Measurements from ENCODE around the gene INF2. TPM values are rescaled to one million over a fixed set of nuclear protein-coding genes. Genes with fewer than 3 reads are reported as not detected.
A peak's percentile ranks its signal among the peaks of the same experiment; 100 is the strongest.

Gene INF2
- total and polyA plus RNA-seq, 9 of the 15 experiments (the other 6 are each of a cell fraction or from before 2014, with no cell fraction given), result 0.56 to 31.3 (median 7.8) TPM

DNA sequence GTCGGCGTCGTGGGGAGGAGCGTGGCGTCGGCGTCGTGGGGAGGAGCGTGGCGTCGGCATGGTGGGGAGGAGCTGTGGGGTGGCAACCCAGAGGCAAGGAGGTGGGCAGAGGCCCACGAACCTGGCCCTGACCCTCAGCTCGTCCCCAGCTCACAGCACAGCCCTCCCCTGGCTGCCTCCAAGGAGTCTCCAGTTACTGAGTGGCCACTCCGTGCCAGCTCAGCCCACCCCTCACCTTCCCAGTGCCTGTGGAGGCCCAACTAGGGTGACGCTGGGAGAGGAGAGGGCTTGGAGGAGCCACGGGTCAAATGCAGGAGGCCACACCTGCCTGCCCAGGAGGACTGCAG, 40.4 kb downstream of the INF2 start (continued):
- TF ChIP-seq BRCA1 (IDR thresholded peaks at IDR 0.05) (no peak), BRCA1 (CRISPR knock-in tag; IDR thresholded peaks at IDR 0.05) (no peak), PCBP1 (IDR thresholded peaks at IDR 0.05; ENCODE audit: low read depth, low read length, poor library complexity, severe bottlenecking) (no peak), TAF7 (tag; IDR thresholded peaks at IDR 0.05) (no peak), SAFB (IDR thresholded peaks at IDR 0.05; ENCODE audit: borderline replicate concordance, low read depth, low read length) (no peak), HCFC1 (IDR thresholded peaks at IDR 0.05; ENCODE audit: low read depth, low read length) (no peak), BCL6 (CRISPR knock-in tag; IDR thresholded peaks at IDR 0.05) (no peak), THRAP3 (IDR thresholded peaks at IDR 0.05; ENCODE audit: borderline replicate concordance) (no peak), POLR2G (IDR thresholded peaks at IDR 0.05; ENCODE audit: low read depth, low read length) (peak; percentile 76), PHF8 (IDR thresholded peaks at IDR 0.05; ENCODE audit: borderline replicate concordance, low read length) (peak; percentile 78; the same call in 1 of the 2 replicates), PTTG1 (tag; IDR thresholded peaks at IDR 0.05; ENCODE audit: low read depth) (no peak), KLF6 (CRISPR knock-in tag; IDR thresholded peaks at IDR 0.05; ENCODE audit: borderline replicate concordance) (no peak), HSF4 (CRISPR knock-in tag; IDR thresholded peaks at IDR 0.05; ENCODE audit: borderline replicate concordance) (no peak), ZFP1 (CRISPR knock-in tag; IDR thresholded peaks at IDR 0.05) (no peak), RBFOX2 (IDR thresholded peaks at IDR 0.05; ENCODE audit: low read depth, low read length) (peak; percentile 63), ERF (CRISPR knock-in tag; IDR thresholded peaks at IDR 0.05) (no peak)
- TF ChIP-seq, protein P1, sequence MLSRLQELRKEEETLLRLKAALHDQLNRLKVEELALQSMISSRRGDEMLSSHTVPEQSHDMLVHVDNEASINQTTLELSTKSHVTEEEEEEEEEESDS (CRISPR knock-in tag; IDR thresholded peaks at IDR 0.05), result no peak
- TF ChIP-seq, protein P2, sequence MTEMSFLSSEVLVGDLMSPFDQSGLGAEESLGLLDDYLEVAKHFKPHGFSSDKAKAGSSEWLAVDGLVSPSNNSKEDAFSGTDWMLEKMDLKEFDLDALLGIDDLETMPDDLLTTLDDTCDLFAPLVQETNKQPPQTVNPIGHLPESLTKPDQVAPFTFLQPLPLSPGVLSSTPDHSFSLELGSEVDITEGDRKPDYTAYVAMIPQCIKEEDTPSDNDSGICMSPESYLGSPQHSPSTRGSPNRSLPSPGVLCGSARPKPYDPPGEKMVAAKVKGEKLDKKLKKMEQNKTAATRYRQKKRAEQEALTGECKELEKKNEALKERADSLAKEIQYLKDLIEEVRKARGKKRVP (CRISPR knock-in tag; IDR thresholded peaks at IDR 0.05), result no peak
- TF ChIP-seq, protein P3, sequence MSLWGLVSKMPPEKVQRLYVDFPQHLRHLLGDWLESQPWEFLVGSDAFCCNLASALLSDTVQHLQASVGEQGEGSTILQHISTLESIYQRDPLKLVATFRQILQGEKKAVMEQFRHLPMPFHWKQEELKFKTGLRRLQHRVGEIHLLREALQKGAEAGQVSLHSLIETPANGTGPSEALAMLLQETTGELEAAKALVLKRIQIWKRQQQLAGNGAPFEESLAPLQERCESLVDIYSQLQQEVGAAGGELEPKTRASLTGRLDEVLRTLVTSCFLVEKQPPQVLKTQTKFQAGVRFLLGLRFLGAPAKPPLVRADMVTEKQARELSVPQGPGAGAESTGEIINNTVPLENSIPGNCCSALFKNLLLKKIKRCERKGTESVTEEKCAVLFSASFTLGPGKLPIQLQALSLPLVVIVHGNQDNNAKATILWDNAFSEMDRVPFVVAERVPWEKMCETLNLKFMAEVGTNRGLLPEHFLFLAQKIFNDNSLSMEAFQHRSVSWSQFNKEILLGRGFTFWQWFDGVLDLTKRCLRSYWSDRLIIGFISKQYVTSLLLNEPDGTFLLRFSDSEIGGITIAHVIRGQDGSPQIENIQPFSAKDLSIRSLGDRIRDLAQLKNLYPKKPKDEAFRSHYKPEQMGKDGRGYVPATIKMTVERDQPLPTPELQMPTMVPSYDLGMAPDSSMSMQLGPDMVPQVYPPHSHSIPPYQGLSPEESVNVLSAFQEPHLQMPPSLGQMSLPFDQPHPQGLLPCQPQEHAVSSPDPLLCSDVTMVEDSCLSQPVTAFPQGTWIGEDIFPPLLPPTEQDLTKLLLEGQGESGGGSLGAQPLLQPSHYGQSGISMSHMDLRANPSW (CRISPR knock-in tag; IDR thresholded peaks at IDR 0.05), result no peak
- TF ChIP-seq, protein P4, sequence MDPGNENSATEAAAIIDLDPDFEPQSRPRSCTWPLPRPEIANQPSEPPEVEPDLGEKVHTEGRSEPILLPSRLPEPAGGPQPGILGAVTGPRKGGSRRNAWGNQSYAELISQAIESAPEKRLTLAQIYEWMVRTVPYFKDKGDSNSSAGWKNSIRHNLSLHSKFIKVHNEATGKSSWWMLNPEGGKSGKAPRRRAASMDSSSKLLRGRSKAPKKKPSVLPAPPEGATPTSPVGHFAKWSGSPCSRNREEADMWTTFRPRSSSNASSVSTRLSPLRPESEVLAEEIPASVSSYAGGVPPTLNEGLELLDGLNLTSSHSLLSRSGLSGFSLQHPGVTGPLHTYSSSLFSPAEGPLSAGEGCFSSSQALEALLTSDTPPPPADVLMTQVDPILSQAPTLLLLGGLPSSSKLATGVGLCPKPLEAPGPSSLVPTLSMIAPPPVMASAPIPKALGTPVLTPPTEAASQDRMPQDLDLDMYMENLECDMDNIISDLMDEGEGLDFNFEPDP (CRISPR knock-in tag; IDR thresholded peaks at IDR 0.05), result no peak
- TF ChIP-seq, protein P5, sequence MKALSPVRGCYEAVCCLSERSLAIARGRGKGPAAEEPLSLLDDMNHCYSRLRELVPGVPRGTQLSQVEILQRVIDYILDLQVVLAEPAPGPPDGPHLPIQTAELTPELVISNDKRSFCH (CRISPR knock-in tag; IDR thresholded peaks at IDR 0.05), result no peak
- TF ChIP-seq, protein P5 (tag; IDR thresholded peaks at IDR 0.05), result 0 out of 2 replicates have a peak, but pooled peaks have one; percentile 16
- TF ChIP-seq, protein P6, sequence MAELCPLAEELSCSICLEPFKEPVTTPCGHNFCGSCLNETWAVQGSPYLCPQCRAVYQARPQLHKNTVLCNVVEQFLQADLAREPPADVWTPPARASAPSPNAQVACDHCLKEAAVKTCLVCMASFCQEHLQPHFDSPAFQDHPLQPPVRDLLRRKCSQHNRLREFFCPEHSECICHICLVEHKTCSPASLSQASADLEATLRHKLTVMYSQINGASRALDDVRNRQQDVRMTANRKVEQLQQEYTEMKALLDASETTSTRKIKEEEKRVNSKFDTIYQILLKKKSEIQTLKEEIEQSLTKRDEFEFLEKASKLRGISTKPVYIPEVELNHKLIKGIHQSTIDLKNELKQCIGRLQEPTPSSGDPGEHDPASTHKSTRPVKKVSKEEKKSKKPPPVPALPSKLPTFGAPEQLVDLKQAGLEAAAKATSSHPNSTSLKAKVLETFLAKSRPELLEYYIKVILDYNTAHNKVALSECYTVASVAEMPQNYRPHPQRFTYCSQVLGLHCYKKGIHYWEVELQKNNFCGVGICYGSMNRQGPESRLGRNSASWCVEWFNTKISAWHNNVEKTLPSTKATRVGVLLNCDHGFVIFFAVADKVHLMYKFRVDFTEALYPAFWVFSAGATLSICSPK (IDR thresholded peaks at IDR 0.05; ENCODE audit: borderline replicate concordance), result no peak

All from K562 (cell line).